Omental fat pad (tissue), 4 donors: ENCODE results near the gene SNAP29. TPM values are rescaled to one million over a fixed set of nuclear protein-coding genes. Genes with fewer than 3 reads are reported as not detected.

Experiments
- ATAC-seq: fragments of 150-250 bp; one replicate; pipeline ENCODE4 v1.9.1; 2016; ENCODE audit warnings: mild to moderate bottlenecking, moderate library complexity; ENCODE audit not compliant: low FRiP score
- DNase-seq: peaks from one replicate; pipeline ENCODE4 v3.0.0-alpha.2; 2019; ENCODE audit warnings: low spot score
- CTCF ChIP-seq, 3 donors: fragments of 450-650 bp; IDR thresholded peaks; one replicate each; pipeline ENCODE4 v1.5.1; 2016 to 2017; ENCODE audit warnings: antibody characterized with exemption in 3 of 3, mild to moderate bottlenecking in 3 of 3, moderate library complexity in 2 of 3
- total RNA-seq, 4 donors: library from RNA; depleted of rRNA; stranded (reverse); fragments of >200 nt; gene quantifications; one replicate each; pipeline ENCODE4 v1.1.0, GENCODE V29; 2016

The SNAP29 gene
- total RNA-seq, 4 donors from 2014 or later: 17.2 to 25.1 (median 20.1) TPM

- DNase-seq: no peak
- no peak for TF ChIP-seq CTCF (IDR thresholded peaks at IDR 0.05)
- no peak for ATAC-seq
Observed at GRCh38 chr22:20862540-20862939, 3.7 kb downstream of the SNAP29 start.

- TF ChIP-seq CTCF (IDR thresholded peaks at IDR 0.05): no peak
- DNase-seq (no peak), ATAC-seq (no peak)
Observed at GRCh38 chr22:20863366-20863765, 4.6 kb downstream of the SNAP29 start.

- peak; percentile 46 for ATAC-seq
- no peak for TF ChIP-seq CTCF (IDR thresholded peaks at IDR 0.05)
- DNase-seq: no peak
Observed at GRCh38 chr22:20864186-20864908, 5.5 kb downstream of the SNAP29 start.

- no peak for TF ChIP-seq CTCF (IDR thresholded peaks at IDR 0.05)
- DNase-seq (no peak), ATAC-seq (no peak)
Observed at GRCh38 chr22:20865331-20865730, 6.5 kb downstream of the SNAP29 start.

- TF ChIP-seq CTCF (IDR thresholded peaks at IDR 0.05): no peak
- DNase-seq (no peak), ATAC-seq (no peak)
Observed at GRCh38 chr22:20865875-20866445, 7.2 kb downstream of the SNAP29 start.

- DNase-seq (no peak), ATAC-seq (no peak)
- TF ChIP-seq CTCF (IDR thresholded peaks at IDR 0.05): no peak
Observed at GRCh38 chr22:20866736-20867135, 7.9 kb downstream of the SNAP29 start.
